ENCODE data around the gene PRPS1. TPM values are rescaled to one million over a fixed set of nuclear protein-coding genes. Genes with fewer than 3 reads are reported as not detected.

PRPS1 gene
- total and polyA plus RNA-seq, 9 of the 15 experiments (the other 6 are each of a cell fraction or from before 2014, with no cell fraction given), result 47.8 to 175 (median 79.6) TPM

- TF ChIP-seq E2F6 (IDR thresholded peaks at IDR 0.05; ENCODE audit: borderline replicate concordance in 1 of 2, extremely low read depth in 1 of 2, insufficient read depth in 1 of 2, insufficient read length in 1 of 2, low read depth in 1 of 2, low read length in 1 of 2, poor library complexity in 1 of 2, severe bottlenecking in 1 of 2), result peak in 1 of 2 experiments; percentile 54
- no peak for TF ChIP-seq ZNF280A (IDR thresholded peaks at IDR 0.05; ENCODE audit: low read depth, partially characterized antibody)
- TF ChIP-seq NR1H2 (CRISPR knock-in tag; IDR thresholded peaks at IDR 0.05), result no peak
- 0 out of 2 replicates have a peak, but pooled peaks have one; percentile 15 for TF ChIP-seq PML (IDR thresholded peaks at IDR 0.05; ENCODE audit: low read length)
- TF ChIP-seq POLR2G (IDR thresholded peaks at IDR 0.05; ENCODE audit: low read depth, low read length), result peak; percentile 11
- peak; percentile 62 for TF ChIP-seq POLR2A (conservative IDR thresholded peaks at IDR 0.05)
- TF ChIP-seq BACH1 (tag; IDR thresholded peaks at IDR 0.05), result no peak
- no peak for TF ChIP-seq MCM2 (IDR thresholded peaks at IDR 0.05; ENCODE audit: low read depth)
- TF ChIP-seq FOS (IDR thresholded peaks at IDR 0.05; ENCODE audit: extremely low read depth, insufficient read length), result no peak
- no peak for TF ChIP-seq ZNF263 (CRISPR knock-in tag; IDR thresholded peaks at IDR 0.05; ENCODE audit: borderline replicate concordance)
- TF ChIP-seq L3MBTL2 (IDR thresholded peaks at IDR 0.05), result peak; percentile 56; the same call in 1 of the 2 replicates
- TF ChIP-seq RNF2 (IDR thresholded peaks at IDR 0.05), result no peak
- TF ChIP-seq HNRNPLL (IDR thresholded peaks at IDR 0.05; ENCODE audit: low read depth, low read length, poor library complexity, severe bottlenecking), result peak; percentile 17
- 0 out of 2 replicates have a peak, but pooled peaks have one; percentile 5 for TF ChIP-seq RB1 (IDR thresholded peaks at IDR 0.05; ENCODE audit: low read depth)
- no peak for TF ChIP-seq ZFP1 (CRISPR knock-in tag; IDR thresholded peaks at IDR 0.05)
- TF ChIP-seq SMAD2 (IDR thresholded peaks at IDR 0.05; ENCODE audit: low read depth, low read length), result no peak
- 0 out of 2 replicates have a peak, but pooled peaks have one; percentile 13 for TF ChIP-seq TEAD4 (IDR thresholded peaks at IDR 0.05; ENCODE audit: low read length)
- no peak for TF ChIP-seq TEAD4 (CRISPR knock-in tag; IDR thresholded peaks at IDR 0.05; ENCODE audit: borderline replicate concordance)
- TF ChIP-seq BHLHE40 (IDR thresholded peaks at IDR 0.05; ENCODE audit: low read length), result peak; percentile 42; the same call in 1 of the 2 replicates
- TF ChIP-seq SOX6 (IDR thresholded peaks at IDR 0.05), result no peak
- TF ChIP-seq GABPB2 (CRISPR knock-in tag; conservative IDR thresholded peaks at IDR 0.05), result no peak
- TF ChIP-seq ZFP36 (IDR thresholded peaks at IDR 0.05; ENCODE audit: low read depth, low read length, partially characterized antibody), result no peak
- peak; percentile 29 to 71; a peak in 2 of 4 replicates for TF ChIP-seq MNT (conservative IDR thresholded peaks at IDR 0.05)
- TF ChIP-seq ZBTB26 (CRISPR knock-in tag; IDR thresholded peaks at IDR 0.05), result no peak
Observed at GRCh38 chrX:107628662-107629539, 591 bp downstream of the PRPS1 start (continued).
